Epidermal melanocyte (primary cell): Measurements from ENCODE around the gene NRG3.

ENCODE experiments used
- DNase-seq: peaks from one replicate; pipeline ENCODE4 v3.0.0; 2011; ENCODE audit warnings: low spot score; ENCODE audit not compliant: insufficient read length

Gene NRG3

DNA sequence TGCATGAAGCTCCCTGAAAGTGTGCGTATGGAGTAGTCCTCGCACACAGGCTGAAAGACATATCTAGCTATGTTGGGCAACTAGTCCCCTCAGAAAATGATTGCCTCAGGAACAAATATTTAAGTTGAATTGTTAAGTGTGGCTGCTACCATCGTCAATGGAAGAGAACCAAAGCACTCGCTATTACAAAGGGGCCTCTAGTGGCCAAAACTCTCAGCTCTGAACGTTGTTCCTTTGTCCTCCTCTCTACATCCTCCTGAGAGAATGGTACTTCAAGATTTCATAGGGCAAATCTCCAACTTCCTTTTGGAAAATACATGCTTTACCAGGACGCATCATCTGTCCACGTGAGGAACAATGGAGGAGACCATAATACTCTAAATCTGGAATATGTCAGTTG lies 209.9 kb downstream of the NRG3 start:
- DNase-seq = no peak

DNA sequence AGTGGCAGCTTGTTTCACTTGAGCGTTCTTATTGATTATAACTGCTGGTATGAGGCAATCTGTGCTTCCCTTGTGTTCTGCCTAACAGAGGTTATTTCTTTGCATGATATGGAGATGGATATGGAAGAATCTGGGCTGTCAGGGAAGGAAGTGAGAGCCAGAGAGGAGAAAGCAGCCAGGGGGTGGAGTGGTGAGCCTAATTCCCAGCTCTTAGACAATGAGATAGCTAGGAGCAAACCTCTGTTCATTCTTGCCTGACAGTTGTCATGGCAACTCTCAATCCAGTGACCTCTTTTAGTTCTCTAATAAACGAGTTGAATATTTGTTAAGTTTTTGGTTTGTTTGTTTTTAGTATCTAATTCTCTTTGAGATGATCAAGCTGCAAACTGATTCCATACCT lies 214.3 kb downstream of the NRG3 start:
- no peak for DNase-seq

DNA sequence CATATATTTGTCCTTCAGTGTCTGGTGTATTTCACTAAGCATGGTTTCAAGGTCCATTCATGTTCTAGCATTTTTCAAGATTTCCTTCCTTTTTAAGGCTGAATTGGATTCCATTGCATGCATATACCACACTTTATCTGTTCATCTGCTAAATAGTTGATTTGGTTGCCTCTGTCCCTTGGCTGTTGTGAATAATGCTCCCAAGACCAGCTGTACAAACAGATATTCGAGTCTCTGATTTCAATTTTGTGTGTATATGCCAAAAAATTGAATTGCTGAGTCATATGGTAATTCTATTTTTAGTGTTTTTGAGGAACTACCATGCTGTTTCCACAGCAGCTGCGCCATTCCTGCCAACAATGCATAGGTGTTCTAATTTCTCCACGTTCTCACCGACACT lies 216.4 kb downstream of the NRG3 start:
- no peak for DNase-seq

DNA sequence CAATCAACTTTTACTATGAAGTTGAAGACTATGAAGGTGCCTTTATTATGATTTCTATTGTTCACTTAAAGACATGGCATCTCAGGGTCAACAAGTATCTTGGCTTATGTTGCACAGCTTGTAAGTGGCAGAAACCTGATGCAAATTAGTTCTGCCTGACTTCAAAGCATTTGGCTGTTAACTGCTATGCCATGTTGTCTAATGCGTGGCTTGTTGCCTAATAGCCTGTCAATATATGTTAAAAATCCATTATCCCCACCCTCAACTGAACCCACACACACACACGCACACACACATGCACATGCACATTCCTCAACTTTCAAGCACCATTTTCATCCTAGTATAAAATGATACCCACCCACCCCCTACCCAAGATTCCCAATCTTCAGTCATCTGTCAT lies 217.1 kb downstream of the NRG3 start:
- DNase-seq = no peak

DNA sequence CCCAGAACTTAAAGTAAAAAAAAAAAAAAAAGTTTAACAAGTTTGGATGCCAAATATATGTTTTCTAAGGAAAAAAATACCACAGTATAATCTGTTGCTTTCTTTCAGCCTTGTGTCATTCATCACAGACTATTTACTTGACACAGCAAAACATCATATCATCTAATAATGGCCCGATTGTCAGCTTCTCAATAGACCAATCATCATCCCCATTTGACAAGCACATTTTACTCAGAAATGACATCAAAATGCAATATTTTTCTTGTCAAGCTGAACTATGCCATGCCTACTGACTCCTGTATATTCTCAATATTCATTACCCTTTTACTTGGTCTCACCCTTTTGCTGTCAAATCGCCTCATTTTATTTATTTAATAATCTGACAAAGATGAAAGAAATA lies 249.7 kb downstream of the NRG3 start:
- no peak for DNase-seq

DNA sequence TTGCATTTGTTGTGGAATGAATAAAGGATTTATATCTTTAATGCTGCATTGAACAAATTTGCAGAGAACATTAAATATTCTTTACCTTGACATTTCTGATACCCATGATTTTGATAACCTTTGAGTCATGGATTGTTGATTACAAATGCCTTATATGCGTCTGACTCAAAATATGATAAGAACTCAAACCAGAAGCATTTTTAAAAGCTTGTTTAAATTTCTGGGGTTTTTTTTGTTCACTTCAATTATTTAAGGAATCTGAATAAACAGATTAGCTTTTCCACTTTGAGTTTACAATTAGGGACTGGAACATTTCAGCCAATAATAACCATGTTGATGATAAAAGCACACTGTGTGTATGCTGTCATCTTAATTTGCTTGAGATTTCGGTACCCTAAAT lies 253.5 kb downstream of the NRG3 start:
- DNase-seq = no peak

DNA sequence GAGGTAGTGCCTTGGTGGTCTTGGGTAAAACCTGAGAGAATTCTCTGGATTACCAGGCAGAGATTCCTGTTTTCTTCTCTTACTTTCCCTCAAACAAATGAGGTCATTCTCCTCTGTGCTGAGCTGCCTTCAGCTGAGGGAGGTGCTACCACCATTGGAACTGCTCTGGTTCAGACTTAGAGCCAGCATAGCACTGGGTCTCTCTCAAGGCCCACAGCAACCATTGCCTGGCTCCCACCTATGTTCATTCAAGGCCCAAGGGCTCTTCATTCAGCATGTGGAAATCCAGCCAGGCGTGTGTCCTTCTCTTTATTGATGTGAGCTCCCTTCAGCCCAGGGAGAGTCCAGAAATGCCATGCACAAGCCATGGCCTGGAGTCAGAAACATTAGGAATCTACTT lies 261.1 kb downstream of the NRG3 start:
- DNase-seq = no peak

DNA sequence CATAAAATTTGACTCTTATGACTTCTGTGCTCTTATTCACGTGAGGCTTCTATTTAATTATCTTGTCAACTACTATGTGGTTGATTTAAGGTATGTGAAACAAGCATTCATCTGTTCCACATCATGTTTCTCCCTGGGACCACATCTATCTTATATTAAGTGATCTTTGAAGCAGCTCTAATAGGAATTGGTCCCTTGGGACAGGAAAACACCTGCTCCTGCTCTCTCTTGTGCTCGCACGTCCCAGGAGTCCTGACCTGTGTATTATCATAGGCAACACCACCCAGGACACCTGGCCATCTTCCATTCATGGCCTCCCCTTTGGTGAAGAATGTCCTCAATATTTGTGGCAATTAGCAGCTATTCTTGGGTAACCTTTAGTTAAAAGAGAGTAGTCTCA lies 269.2 kb downstream of the NRG3 start:
- DNase-seq = no peak

DNA sequence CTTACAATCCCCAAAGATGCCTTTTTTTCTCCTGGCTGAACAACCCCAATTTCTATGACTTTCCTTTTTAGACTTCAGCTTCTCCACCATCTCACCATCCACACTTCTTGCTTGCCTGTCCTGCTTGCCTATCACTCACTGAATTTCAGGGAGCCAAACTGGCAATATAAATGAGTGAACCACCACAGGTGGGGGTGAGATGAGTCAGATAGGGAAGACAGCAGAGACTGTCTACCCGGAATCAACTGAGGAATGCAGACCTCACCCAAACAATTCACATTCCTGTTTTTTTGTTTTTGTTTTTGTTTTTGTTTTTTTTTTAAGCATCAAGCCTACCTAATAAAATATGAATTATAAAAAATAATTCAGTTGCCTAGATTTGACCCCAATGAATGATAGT lies 273.8 kb downstream of the NRG3 start:
- DNase-seq = no peak

DNA sequence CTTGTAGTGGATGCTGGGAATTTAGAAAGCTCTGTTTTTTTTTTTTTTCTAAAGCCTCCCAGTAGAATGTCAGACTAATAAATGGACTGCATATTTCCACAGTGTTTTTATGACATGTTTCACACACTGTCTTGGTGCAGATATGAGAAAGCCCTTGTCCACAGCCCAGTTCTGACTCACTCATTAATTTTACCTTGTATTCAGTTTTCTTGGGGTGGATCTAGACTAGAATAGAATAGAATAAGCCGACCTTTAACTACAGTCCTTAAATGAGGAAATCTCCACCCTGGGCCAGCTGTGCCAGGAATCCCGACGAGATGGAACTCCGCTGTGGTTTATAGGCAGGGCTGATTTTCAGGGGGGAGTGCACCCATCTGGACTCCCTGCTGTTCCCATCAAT lies 274.7 kb downstream of the NRG3 start:
- no peak for DNase-seq

DNA sequence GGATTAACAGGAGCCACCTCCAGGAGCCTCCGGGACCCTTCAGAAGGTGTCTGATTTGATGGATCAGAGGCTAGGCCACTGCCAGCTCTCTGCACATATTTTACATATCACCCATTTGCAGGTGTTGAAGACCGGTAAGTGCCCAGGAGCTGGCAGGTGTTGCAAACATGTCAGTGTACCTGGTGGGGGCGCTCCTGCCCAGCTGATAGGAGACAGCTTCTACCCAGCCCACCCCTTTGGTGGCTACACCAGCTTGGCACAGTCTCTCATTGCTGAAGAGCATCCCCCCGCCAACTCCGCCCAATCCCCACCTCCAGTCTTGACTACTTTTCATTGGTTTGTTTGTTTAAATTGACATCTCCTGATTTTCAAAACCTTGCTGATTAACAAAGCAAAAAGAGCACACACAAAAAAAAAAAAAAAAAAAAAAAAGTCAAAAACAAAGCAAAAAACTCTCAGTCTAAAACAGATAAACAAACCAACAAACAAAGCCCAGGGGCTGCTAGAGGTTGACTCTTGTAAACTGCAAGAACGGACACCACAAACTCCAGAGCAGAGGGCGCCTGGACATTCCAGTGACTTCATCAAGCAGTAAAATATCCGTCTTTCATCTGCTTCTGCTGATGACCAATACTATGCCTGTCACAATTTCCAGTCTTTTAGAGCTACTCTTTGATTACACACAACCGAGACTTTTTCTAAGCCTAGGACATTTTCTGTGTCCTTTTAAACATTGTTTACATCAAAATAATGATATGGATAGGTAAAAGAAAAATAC lies 275.3 kb downstream of the NRG3 start:
- DNase-seq = no peak

DNA sequence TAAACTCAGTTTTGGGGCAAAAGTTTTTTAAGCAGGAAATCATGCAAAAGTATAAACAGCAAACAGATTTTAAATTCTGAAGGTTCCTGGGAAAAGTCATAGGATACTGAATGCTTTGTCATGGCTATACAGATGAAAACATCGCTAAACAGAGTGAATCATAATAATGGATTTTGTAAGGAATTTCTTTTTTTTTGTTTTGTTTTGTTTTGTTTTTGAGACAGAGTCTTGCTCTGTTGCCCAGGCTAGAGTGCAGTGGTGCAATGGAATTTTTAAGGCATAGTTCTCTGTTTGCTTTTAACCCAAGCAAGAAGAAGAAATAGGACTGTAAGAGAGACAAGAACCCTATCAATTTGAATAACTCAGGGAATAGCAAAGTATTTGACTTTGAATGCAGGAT lies 285.3 kb downstream of the NRG3 start:
- no peak for DNase-seq

DNA sequence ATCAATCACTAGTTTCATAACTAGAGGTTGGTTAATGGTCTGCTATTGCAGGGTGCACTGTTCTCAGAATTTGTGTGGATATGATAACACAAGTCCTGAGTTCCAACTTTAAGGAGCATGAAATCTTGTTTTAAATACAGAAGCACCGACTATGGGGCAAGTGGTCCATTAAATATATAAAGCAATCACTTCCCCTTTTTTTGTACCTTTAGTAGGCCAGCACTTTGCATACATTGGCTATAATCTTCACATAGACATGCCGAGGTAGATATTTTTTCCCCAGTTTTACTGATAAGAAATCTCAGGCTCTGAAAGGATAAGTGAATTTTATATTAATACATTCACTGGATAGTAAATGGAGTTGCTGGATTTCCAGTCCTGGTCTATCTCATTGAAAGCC lies 286.3 kb downstream of the NRG3 start:
- DNase-seq = no peak

DNA sequence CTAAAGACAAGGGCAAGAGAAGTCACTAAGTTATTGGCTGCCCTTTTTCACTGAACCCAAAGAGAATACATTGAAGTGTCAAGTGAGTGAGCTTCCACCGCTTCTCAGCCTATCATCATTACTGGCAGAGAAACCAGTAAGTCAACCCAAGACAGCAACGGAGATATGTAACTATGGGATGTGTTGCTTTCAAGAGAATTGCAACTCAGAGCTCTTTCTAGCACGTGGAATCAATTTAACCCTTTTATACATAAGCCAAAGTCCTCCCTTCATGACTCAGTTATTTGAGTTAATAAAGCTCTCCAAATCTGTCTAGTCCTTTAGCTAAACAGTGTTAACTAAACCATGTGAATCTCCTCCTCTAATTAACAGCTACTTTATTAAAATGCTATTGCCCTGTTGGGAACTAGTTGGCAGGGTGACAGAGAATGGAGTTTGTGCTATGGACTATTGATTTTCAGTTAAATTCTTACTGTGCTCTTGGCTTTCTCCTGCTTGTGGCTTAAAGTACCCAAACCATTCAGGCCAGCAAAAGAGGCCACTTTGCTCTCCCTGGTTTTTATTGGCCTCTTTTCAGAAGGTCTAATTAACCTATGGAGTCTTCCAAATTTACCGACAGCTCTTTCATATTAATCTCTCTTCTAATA lies 287.7 kb downstream of the NRG3 start:
- DNase-seq = no peak

DNA sequence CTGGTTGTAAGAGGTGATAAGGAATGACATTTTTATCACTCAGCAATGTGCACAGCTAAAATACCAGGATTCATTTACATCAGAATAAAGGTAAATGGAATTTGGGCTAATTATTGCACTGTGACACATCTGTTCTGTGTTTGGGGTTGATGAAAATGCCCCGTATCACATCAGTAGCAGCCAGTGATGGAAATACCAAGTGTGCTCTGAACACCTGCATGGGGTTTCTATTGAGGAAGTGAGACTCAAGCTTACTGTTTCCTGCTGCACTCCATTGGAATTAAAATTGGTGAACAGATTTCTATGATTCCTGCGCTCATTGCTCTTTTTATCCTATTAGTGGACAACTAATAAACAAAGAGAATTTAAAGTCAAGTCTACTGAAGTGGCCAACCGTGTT lies 296.9 kb downstream of the NRG3 start:
- DNase-seq = no peak

DNA sequence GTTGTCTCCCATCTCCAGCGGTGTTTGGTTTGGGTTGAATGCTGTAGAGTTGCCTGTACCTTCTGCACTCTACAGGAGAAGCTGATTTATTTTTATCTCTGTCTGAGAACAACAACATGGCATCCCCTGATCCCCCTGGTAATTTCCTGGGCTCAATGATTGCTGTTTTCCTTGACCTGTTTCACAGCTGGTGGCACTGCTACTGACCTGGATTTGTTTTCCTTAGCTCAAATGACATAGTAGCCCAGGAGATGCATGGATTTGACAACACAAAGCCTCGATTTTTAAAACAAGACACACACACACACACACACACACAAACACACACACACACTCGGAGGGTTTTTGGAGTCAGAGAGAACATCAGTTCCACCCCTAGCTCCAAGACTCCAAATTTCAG lies 301.6 kb downstream of the NRG3 start:
- DNase-seq = no peak

DNA sequence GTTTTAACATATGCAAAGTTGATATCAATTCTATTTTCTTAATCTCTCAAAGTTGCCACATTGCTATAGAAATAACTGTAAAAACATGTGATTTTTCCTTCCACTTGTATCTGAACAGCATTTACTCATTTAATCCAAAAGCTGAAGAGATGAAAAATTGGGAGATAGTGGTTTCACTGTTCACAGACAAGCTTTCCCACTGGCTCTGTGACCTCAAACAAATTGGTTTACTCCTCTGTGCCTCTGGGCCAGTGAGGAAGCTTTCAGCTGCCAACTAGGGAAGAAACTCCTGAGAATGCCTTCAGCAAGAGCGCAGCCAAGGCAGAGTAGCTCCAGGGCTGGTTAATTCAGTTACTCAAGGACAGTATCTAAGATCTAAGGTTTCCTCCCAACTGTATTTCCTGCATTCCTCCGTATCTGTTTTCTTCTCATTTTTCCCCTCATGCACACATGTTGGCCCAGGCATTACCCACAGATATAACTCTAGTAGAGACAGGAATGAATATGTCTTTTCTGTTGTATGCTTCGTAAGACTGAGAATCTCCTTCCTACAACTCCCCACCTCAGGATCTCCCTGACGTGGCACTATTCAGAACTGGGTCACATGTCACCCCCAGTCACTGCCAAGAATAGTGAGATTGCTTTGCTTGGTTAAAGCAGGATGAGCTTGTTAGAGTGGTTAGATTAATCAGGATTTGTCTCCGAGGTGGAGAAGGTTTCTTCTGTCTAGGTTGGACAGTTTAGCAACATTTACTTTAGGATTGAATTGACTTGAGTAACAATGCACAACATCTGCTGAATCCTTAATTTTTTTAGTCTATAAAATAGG lies 315.7 kb downstream of the NRG3 start:
- DNase-seq = no peak

DNA sequence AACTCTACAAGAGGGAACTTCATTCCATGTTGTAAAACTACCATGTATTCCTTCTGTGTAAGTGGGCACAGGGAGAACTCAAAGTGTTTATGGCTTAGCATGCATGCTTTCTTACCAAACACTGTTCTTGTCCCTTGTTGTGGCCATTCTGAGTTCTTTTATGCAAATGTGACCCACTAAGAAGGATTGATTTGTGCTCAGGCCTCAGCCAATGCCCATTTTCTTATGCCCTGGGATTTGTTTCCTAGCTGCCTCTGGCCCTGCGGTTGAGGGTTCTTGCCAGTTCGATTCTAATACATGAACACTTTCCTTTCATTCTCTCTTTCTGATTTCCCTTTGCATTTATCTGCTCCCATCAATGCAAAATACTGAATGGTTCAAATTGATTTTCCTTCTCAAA lies 316.7 kb downstream of the NRG3 start:
- DNase-seq = no peak

DNA sequence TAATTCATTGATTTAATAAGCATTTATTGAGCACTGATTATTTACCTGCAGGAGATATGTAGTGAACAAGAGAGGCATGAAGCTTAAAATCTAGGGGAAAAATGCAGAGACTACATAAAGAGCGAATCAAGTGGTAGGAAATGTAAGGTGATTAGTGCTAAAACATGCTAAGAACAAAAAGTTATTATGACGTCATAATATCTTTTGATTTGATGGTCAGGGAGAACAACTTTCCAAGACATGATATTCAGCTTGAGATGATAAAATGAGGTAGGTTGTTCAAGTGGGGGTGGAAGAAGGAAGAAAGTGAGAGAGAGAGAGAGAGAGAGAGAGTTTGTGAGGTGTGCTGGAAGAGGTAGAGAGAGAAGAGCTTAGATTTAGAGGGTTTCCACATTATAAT lies 317.7 kb downstream of the NRG3 start:
- DNase-seq = no peak

DNA sequence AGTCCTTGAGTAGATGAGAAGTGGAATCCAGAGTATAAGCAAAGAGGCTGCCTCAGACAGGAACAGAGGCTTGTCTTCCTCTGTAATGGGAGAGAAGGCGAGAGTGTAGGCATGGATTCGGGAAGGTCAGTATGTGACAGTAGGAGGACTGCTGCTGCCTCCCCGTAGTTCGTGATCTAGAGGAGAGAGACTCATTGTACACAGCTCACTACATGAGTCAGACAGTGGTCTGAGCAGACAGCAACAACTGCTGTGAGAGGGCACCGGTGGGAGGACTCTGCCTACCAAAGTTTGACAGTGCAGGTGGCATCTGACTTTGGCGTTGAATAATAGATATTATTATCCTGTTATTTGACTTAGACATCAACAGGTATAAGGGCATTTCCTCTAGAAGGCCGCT lies 319.4 kb downstream of the NRG3 start:
- DNase-seq = no peak

DNA sequence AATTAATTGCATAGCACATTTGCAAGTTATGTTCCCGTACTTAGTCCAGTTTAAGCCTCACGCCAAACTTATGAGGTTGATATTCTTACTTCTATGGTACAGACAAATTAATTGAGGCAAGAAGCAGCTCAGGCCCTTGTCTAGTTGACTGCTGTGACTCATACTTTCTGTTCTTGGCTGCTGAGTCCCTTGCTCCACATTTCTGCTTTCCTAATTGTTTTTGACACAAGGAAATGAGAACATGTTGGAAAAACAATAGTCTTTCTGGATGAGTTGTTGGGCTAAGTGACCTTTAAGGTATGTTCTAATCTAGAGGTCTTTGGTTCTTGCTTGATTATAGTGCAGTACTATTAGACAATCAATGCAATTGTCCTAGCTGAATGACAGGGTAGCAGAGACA lies 331.8 kb downstream of the NRG3 start:
- no peak for DNase-seq

DNA sequence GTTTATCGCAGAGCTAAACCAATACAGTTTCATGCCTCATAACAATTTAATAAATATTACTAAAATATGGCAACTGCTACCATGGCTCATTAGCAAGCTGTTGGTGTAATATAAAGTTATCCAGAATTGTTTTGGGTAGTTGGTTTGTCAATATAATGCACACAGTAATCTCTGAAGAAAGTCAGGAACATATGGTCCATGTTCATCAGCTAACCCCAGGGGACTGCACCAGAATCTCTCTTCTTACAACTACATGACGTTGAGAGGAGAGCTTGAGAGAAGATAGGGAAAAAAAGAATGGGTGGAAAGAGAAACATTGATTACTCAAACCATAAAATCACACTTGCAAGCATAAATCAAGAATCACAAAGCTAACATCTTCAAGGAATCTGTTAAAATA lies 333.7 kb downstream of the NRG3 start:
- no peak for DNase-seq

DNA sequence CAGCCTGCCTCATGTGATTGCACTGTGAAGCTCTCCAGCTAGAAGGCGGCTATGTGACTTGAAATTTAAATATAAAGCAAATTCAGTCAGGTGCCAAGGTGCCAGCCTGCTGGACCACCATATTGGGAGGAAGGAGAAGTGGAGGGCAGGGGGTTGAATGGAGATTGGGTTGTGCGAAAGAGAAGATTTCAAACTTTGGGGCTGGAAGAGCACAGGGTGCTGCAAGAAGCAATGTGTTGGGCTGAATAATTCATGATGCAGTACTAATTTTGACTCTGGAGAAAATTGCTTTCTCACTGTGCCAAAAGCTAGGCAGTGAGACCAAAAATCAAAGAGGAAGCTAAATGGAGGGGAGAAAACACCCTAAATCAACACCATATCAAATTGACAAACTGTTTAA lies 335.3 kb downstream of the NRG3 start:
- DNase-seq = no peak
